Measurements from ENCODE around the gene SYT7.
"Not testable (repeated sequence)": the region's sequence is repeated elsewhere in the genome, so short reads cannot be mapped to it uniquely, and the experiment has no call there.

The SYT7 gene

GRCh38 chr11:61467602-61468001, 113.3 kb downstream of the SYT7 start:
- not testable (repeated sequence) for DNase-seq

Measured in DMS79 treated with DMSO at 0.1 percent for 48 hours (cell line).